HG03432 (cell line): Measurements from ENCODE around the gene CENPN.
A peak's percentile ranks its signal among the peaks of the same experiment; 100 is the strongest.

ENCODE experiments used
- ATAC-seq: cut with Tn5 transposase; IDR thresholded peaks from one replicate; pipeline ENCODE4 v1.9.1; 2021; ENCODE audit warnings: mild to moderate bottlenecking, moderate library complexity; ENCODE audit not compliant: unreplicated experiment

CENPN gene

GRCh38 chr16:80990978-80991377, 16.0 kb upstream of the CENPN start:
- no peak for ATAC-seq

- no peak for ATAC-seq
Measured at GRCh38 chr16:80991792-80992430, 15.1 kb upstream of the CENPN start.

GRCh38 chr16:80992676-80993293, 14.2 kb upstream of the CENPN start:
- ATAC-seq: no peak

GRCh38 chr16:80993307-80993706, 13.7 kb upstream of the CENPN start:
- ATAC-seq: no peak

- no peak for ATAC-seq
Measured at GRCh38 chr16:80993834-80994233, 13.2 kb upstream of the CENPN start.

- ATAC-seq: no peak
Measured at GRCh38 chr16:80994451-80994850, 12.6 kb upstream of the CENPN start.

GRCh38 chr16:80996688-80997138, 10.3 kb upstream of the CENPN start:
- ATAC-seq: no peak

- ATAC-seq: peak; percentile 71
Measured at GRCh38 chr16:80997139-80997798, 9.7 kb upstream of the CENPN start.

- no peak for ATAC-seq
Measured at GRCh38 chr16:80997964-80998620, 8.9 kb upstream of the CENPN start.

- ATAC-seq: no peak
Measured at GRCh38 chr16:81000873-81001272, 6.1 kb upstream of the CENPN start.

GRCh38 chr16:81001330-81001729, 5.7 kb upstream of the CENPN start:
- no peak for ATAC-seq

GRCh38 chr16:81003064-81003463, 4.0 kb upstream of the CENPN start:
- ATAC-seq: no peak

- no peak for ATAC-seq
Measured at GRCh38 chr16:81003610-81004460, 3.2 kb upstream of the CENPN start.

GRCh38 chr16:81004646-81005353, 2.2 kb upstream of the CENPN start:
- ATAC-seq: no peak

- no peak for ATAC-seq
Measured at GRCh38 chr16:81005610-81006161, 1.3 kb upstream of the CENPN start.

GRCh38 chr16:81006211-81006812, 702 bp upstream of the CENPN start:
- peak; percentile 35 for ATAC-seq

- ATAC-seq: no peak
Measured at GRCh38 chr16:81008505-81008789, 1.4 kb downstream of the CENPN start.

GRCh38 chr16:81012974-81013373, 6.0 kb downstream of the CENPN start:
- ATAC-seq: no peak

- ATAC-seq: no peak
Measured at GRCh38 chr16:81014672-81015071, 7.7 kb downstream of the CENPN start.

- ATAC-seq: no peak
Measured at GRCh38 chr16:81018496-81018895, 11.5 kb downstream of the CENPN start.
